HepG2 (cell line): ENCODE data around the gene METTL15. TPM values are rescaled to one million over a fixed set of nuclear protein-coding genes. Genes with fewer than 3 reads are reported as not detected.

Experiments
- ATAC-seq: fragments of 200-7000 bp; cut with Tn5 transposase; 3 replicates; pipeline ENCODE4 v1.9.1; 2020; ENCODE audit warnings: mild to moderate bottlenecking, moderate library complexity
- BruUV-seq: library from RNA; stranded (reverse); fragments of 400-500 nt; replicated peaks from 2 replicates; lab custom pipeline; 2021; lab: Mats Ljungman, UMichigan
- CTCF ChIA-PET: fragments of 300-600 bp; formaldehyde crosslinking; extraction: SDS; loops from one replicate; lab custom pipeline; 2021; ENCODE audit warnings: low total read pairs, inconsistent platforms, low intra/inter-chr PET ratio; lab: Yijun Ruan, JAX
- POLR2A ChIA-PET: fragments of 350-600 bp; sonication (Branson Sonifier 250); formaldehyde crosslinking; loops from one replicate; lab custom pipeline; 2020; ENCODE audit warnings: antibody characterized with exemption, inconsistent platforms; lab: Yijun Ruan, JAX
- DNase-seq: peaks from one replicate; pipeline ENCODE4 v3.0.0-alpha.2; 2015; ENCODE audit warnings: low spot score
- FAIRE-seq: peaks from 3 replicates; lab custom pipeline; 2011; peaks lifted over from hg19 to GRCh38; lab: Jason Lieb, UNC
- H2AFZ ChIP-seq: one replicate; pipeline ENCODE4 v1.6.1; 2011; ENCODE audit warnings: low read length, inconsistent platforms
- H3K27ac ChIP-seq: fragments of 300-600 bp; 3 replicates; pipeline ENCODE4 v1.8.0; 2011; ENCODE audit warnings: mixed run types, mild to moderate bottlenecking, mixed read lengths, low read length, inconsistent platforms; ENCODE audit not compliant: insufficient read depth; ENCODE audit errors: extremely low read length
- H3K27me3 ChIP-seq, 2 experiments: fragments of 200-600 bp in 1 of 2; 2 replicates in 1 of 2; 3 replicates in 1 of 2; pipeline versions ENCODE4 v1.6.0 to v1.8.0; 2011; ENCODE audit warnings: low read length in 2 of 2, mild to moderate bottlenecking in 2 of 2, moderate library complexity in 2 of 2, inconsistent platforms in 1 of 2; ENCODE audit not compliant: insufficient read depth in 2 of 2, control insufficient read depth in 1 of 2
- H3K36me3 ChIP-seq, 2 experiments: fragments of 200-600 bp in 1 of 2; replicated peaks in 1 of 2; 2 replicates in 1 of 2; 3 replicates in 1 of 2; pipeline versions ENCODE4 v1.5.1 to v1.8.0; 2011; ENCODE audit warnings: low read length in 2 of 2, inconsistent platforms in 1 of 2; ENCODE audit not compliant: insufficient read depth in 2 of 2, control insufficient read depth in 1 of 2
- H3K4me1 ChIP-seq: 2 replicates; pipeline ENCODE4 v1.5.1; 2012; ENCODE audit warnings: low read length, inconsistent platforms; ENCODE audit not compliant: insufficient read depth
- H3K4me2 ChIP-seq: 2 replicates; pipeline ENCODE4 v1.6.0; 2011; ENCODE audit warnings: low read depth, low read length, inconsistent platforms
- H3K4me3 ChIP-seq, 3 experiments: fragments of 200-600 bp in 1 of 3; sonication (generic), shearing (Covaris generic) in 1 of 3; replicated peaks in 1 of 3; 2 replicates each; pipeline ENCODE4 v1.5.1; 2011 to 2016; ENCODE audit warnings: low read length in 3 of 3, inconsistent platforms in 2 of 3, low read depth in 2 of 3, mild to moderate bottlenecking in 2 of 3, control low read depth in 1 of 3, mixed read lengths in 1 of 3; ENCODE audit not compliant: insufficient read depth in 1 of 3
- H3K79me2 ChIP-seq: one replicate; pipeline ENCODE4 v1.6.1; 2011; ENCODE audit warnings: low read length, inconsistent platforms; ENCODE audit not compliant: insufficient read depth
- H3K9ac ChIP-seq: 2 replicates; pipeline ENCODE4 v1.6.0; 2011; ENCODE audit warnings: mild to moderate bottlenecking, low read depth, low read length, inconsistent platforms; ENCODE audit not compliant: insufficient read depth
- H3K9me3 ChIP-seq: 2 replicates; pipeline ENCODE4 v1.5.1; 2012; ENCODE audit warnings: mild to moderate bottlenecking, low read length
- H4K20me1 ChIP-seq: 2 replicates; pipeline ENCODE4 v1.6.0; 2011; ENCODE audit warnings: inconsistent platforms, mild to moderate bottlenecking, low read length, moderate library complexity; ENCODE audit not compliant: insufficient read depth
- ASH2L ChIP-seq: fragments of 300-600, 200-600 bp; sonication (generic); IDR thresholded peaks from 2 replicates; pipeline ENCODE4 v1.7.0; 2017; ENCODE audit warnings: low read depth, mild to moderate bottlenecking, moderate library complexity, mixed read lengths, low read length; ENCODE audit not compliant: insufficient read length
- SOX6 ChIP-seq, 2 experiments: fragments of 450-650 bp in 1 of 2; sonication (generic) in 1 of 2; formaldehyde crosslinking in 1 of 2; IDR thresholded peaks; 2 replicates each; pipeline versions ENCODE4 v1.4.0 to v1.6.1; 2017 to 2020; ENCODE audit warnings: antibody characterized with exemption in 1 of 2, mild to moderate bottlenecking in 1 of 2, missing genetic modification reagents in 1 of 2
- ZNF430 ChIP-seq: sonication (generic); formaldehyde crosslinking; IDR thresholded peaks from 2 replicates; pipeline ENCODE4 v1.9.0; 2021; ENCODE audit warnings: mild to moderate bottlenecking, missing genetic modification reagents
- ZNF562 ChIP-seq: sonication (generic); formaldehyde crosslinking; IDR thresholded peaks from 2 replicates; pipeline ENCODE4 v1.8.0; 2022; ENCODE audit warnings: missing genetic modification reagents, borderline replicate concordance
- ZNF615 ChIP-seq: sonication (generic); formaldehyde crosslinking; IDR thresholded peaks from 2 replicates; pipeline ENCODE4 v1.5.0; 2020; ENCODE audit warnings: mild to moderate bottlenecking, missing genetic modification reagents, borderline replicate concordance
- ZSCAN25 ChIP-seq: sonication (generic); formaldehyde crosslinking; IDR thresholded peaks from 2 replicates; pipeline ENCODE4 v1.8.0; 2022; ENCODE audit warnings: mild to moderate bottlenecking, missing genetic modification reagents
- WGBS: methylation state at CpG from one replicate; pipeline ENCODE4 v1.1.6; 2017; ENCODE audit warnings: low lambda C conversion rate; 5-methylcytosine and 5-hydroxymethylcytosine counted together
- in situ Hi-C: cut with HindIII; loops from 2 replicates; pipeline ENCODE4 v1.10.0; 2017; ENCODE audit warnings: low pct_unique_long_range_greater_than_20kb; ENCODE audit not compliant: extremely low pct_ligation_motif_present
- intact Hi-C: fragments of 100-400 bp; cut with micrococcal nuclease; formaldehyde crosslinking; loops from one replicate; pipeline ENCODE4 v1.10.0; 2022; ENCODE audit not compliant: unreplicated experiment
- polyA plus RNA-seq, 8 experiments: library from polyadenylated mRNA; depleted of rRNA in 3 of 8; stranded (reverse) in 7 of 8; unstranded in 1 of 8; fragments of >200 nt; fragmentation: Illumina TruSeq in 4 of 8; extraction: Trizol in 4 of 8; gene quantifications; 2 replicates each; pipeline versions ENCODE4 v1.2.1 to v1.2.3, GENCODE V29; 2011 to 2016; ENCODE audit warnings: low read depth in 4 of 8, missing spikeins in 1 of 8, mixed read lengths in 1 of 8; ENCODE audit not compliant: insufficient read depth in 1 of 8
- total RNA-seq, 5 experiments: library from RNA; depleted of rRNA; stranded (reverse); fragments of >200 nt; fragmentation: Illumina TruSeq; extraction: Trizol; gene quantifications; 2 replicates each; pipeline ENCODE4 v1.2.3, GENCODE V29; 2016; ENCODE audit warnings: low read depth in 1 of 5
- TF ChIP-seq, protein P1 (sequence below): sonication (generic); formaldehyde crosslinking; IDR thresholded peaks from 2 replicates; pipeline ENCODE4 v1.4.0; 2020; ENCODE audit warnings: low read depth, missing genetic modification reagents

The METTL15 gene
- total and polyA plus RNA-seq, 2 of the 13 experiments (the other 11 are each of a cell fraction or from before 2014, with no cell fraction given), result 6.5 to 14.0 TPM

DNA sequence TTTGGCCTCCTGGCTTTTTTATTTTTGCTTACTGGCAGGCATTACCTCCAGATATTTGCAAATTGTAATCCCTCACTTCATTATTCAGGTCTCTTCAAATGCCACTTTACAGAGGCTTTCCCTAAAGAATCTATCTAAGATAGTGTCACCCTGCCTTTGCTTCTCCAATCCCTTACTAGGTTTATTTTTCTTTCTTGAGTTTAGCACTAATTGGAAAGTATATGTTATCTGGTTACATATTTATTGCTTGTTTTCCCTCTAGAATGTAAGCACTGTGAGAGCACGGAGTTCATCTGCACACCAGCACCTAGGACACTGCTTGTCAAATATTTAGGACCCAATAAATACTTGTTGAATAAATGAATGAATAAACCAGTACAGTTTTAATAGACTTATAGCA, 3.8 kb upstream of the METTL15 start:
- TF ChIP-seq, protein P1, sequence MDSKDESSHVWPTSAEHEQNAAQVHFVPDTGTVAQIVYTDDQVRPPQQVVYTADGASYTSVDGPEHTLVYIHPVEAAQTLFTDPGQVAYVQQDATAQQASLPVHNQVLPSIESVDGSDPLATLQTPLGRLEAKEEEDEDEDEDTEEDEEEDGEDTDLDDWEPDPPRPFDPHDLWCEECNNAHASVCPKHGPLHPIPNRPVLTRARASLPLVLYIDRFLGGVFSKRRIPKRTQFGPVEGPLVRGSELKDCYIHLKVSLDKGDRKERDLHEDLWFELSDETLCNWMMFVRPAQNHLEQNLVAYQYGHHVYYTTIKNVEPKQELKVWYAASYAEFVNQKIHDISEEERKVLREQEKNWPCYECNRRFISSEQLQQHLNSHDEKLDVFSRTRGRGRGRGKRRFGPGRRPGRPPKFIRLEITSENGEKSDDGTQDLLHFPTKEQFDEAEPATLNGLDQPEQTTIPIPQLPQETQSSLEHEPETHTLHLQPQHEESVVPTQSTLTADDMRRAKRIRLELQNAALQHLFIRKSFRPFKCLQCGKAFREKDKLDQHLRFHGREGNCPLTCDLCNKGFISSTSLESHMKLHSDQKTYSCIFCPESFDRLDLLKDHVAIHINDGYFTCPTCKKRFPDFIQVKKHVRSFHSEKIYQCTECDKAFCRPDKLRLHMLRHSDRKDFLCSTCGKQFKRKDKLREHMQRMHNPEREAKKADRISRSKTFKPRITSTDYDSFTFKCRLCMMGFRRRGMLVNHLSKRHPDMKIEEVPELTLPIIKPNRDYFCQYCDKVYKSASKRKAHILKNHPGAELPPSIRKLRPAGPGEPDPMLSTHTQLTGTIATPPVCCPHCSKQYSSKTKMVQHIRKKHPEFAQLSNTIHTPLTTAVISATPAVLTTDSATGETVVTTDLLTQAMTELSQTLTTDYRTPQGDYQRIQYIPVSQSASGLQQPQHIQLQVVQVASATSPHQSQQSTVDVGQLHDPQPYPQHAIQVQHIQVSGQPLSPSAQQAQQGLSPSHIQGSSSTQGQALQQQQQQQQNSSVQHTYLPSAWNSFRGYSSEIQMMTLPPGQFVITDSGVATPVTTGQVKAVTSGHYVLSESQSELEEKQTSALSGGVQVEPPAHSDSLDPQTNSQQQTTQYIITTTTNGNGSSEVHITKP (CRISPR knock-in tag), result no peak
- TF ChIP-seq ASH2L, result peak; percentile 32

DNA sequence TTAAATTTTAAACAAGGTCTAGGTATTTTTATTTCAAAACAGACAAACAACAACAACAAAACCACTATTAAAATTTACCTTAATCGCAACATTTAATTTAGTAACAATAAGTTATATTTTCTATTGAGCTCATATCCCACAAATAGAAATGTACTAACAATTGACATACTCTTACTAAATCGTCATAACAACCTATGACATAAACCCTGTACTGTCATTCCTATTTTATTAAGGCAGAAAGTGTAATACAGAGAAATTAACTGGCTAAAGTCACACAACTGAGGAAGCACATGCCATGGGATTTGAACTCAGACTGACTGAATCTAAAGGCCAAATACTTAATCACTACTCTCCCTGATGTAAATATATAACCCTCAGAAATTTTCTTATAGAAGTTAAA, 3.2 kb upstream of the METTL15 start:
- BruUV-seq, result no TSS peak
- H3K4me2 ChIP-seq, result peak overlapping the region; percentile 31; the same call in 1 of the 2 replicates
- WGBS, result 87% methylated on average over 2 of the region's 2 CpGs
- ATAC-seq, result no peak
- no peaks in the 10 kb centered on the region for H4K20me1 ChIP-seq
- TF ChIP-seq SOX6 (IDR thresholded peaks at IDR 0.05), result no peak
- no peak for TF ChIP-seq SOX6 (CRISPR knock-in tag; IDR thresholded peaks at IDR 0.05)
- TF ChIP-seq ZNF562, result no peak
- TF ChIP-seq ZSCAN25, result no peak
- TF ChIP-seq ZNF430 (CRISPR knock-in tag), result no peak
- TF ChIP-seq ZNF615 (CRISPR knock-in tag), result no peak
- TF ChIP-seq, all 625 proteins: peak for 0
- no peak overlapping the region; a peak in 1 of 6 replicates for H3K4me3 ChIP-seq
- H3K27me3 ChIP-seq, result no peaks in the 10 kb centered on the region; a peak in 1 of 5 replicates
- no peak for DNase-seq
- H3K79me2 ChIP-seq, result peaks cover 73% of the 10 kb centered on the region
- no peak for FAIRE-seq
- POLR2A ChIA-PET, result no interaction called here
- intact Hi-C loops, result loop anchor here (5.0 kb wide), 1 partner anchor 388 kb away; no protein-coding TSS in a partner anchor
- no peaks in the 10 kb centered on the region for H3K9me3 ChIP-seq
- no peak overlapping the region for H2AFZ ChIP-seq
- in situ Hi-C loops, result no loop called here
- no peak overlapping the region for H3K27ac ChIP-seq
- peaks cover 70% of the 10 kb centered on the region for H3K4me1 ChIP-seq
- H3K9ac ChIP-seq, result no peak overlapping the region
- no peaks in the 10 kb centered on the region for H3K36me3 ChIP-seq
- CTCF ChIA-PET, result no interaction called here

More for the DNA sequence above, 3.8 kb upstream of the METTL15 start:
- no peak overlapping the region for H3K4me3 ChIP-seq
- DNase-seq, result no peak
- H3K4me1 ChIP-seq, result peaks cover 65% of the 10 kb centered on the region
- no peak overlapping the region for H3K9ac ChIP-seq
- peak overlapping the region; percentile 62 for H2AFZ ChIP-seq
- BruUV-seq, result no TSS peak
- peaks cover 75% of the 10 kb centered on the region for H3K79me2 ChIP-seq
- no peak for ATAC-seq
- no peak for FAIRE-seq
- no peak overlapping the region for H3K27ac ChIP-seq
- intact Hi-C loops (no loop called here), in situ Hi-C loops (no loop called here)
- 72% methylated on average over 1 of the region's 1 CpG for WGBS
- no peaks in the 10 kb centered on the region for H4K20me1 ChIP-seq
- no peaks in the 10 kb centered on the region; a peak in 1 of 5 replicates for H3K27me3 ChIP-seq
- H3K36me3 ChIP-seq, result no peaks in the 10 kb centered on the region
- H3K9me3 ChIP-seq, result no peaks in the 10 kb centered on the region
- POLR2A ChIA-PET, result no interaction called here
- CTCF ChIA-PET, result no interaction called here
- no peak overlapping the region for H3K4me2 ChIP-seq
